ENCODE results near the gene TNS1. TPM values are rescaled to one million over a fixed set of nuclear protein-coding genes. Genes with fewer than 3 reads are reported as not detected.

TNS1 gene
- total and polyA plus RNA-seq, 10 of the 15 experiments (the other 5 are each of a cell fraction or from before 2014, with no cell fraction given): 0.05 to 0.44 TPM; not detected in 8

DNA sequence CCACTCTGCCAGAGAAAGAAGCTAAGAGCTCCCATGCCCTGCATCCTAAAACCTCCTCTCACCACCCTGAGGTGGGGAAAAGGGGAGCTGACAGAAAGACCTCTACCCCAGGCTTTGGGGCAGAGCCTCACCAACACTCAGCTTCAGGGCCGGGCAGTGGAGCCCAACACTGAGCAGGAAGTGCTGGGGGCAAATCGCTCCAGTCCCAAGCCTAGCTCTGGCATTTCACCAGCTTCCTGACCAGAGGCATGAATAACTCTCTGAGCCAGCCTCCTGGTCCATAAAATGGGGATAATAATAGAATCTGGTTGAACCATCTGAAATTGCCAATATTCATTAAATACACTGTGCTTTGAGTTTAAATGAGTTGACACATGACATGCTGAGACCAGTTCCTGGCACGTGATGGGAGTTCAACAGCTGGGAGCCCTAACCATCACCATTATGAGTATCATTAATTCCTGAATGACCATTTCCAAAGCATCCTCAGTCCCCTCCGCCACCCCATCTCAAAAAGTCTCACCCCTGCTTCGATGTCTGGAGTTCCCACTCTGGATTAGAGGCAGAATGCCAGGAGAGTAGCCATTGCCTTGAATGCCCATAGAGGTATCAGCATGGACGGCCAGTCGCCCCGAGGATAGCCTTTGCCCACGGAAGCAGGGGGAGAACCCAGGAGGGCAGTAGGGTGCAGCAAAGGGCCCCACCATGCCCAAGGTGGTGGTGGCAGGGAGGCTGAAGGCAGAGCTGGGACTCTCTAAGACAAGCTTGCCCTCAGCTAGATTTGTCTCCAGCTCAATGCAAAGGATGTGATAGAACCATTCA, 153.4 kb downstream of the TNS1 start:
- TF ChIP-seq ZNF24 (IDR thresholded peaks at IDR 0.05) (no peak), SIN3A (IDR thresholded peaks at IDR 0.05; ENCODE audit: low read depth, low read length) (no peak), BCL11A (IDR thresholded peaks at IDR 0.05; ENCODE audit: low read depth, low read length) (no peak), MEF2B (IDR thresholded peaks at IDR 0.05; ENCODE audit: partially characterized antibody, poor library complexity, severe bottlenecking) (no peak), ZZZ3 (IDR thresholded peaks at IDR 0.05; ENCODE audit: control insufficient read depth, insufficient read length, low read depth) (no peak), POLR2AphosphoS2 (IDR thresholded peaks at IDR 0.05; ENCODE audit: low read depth, low read length) (no peak)
- TF ChIP-seq, protein P1, sequence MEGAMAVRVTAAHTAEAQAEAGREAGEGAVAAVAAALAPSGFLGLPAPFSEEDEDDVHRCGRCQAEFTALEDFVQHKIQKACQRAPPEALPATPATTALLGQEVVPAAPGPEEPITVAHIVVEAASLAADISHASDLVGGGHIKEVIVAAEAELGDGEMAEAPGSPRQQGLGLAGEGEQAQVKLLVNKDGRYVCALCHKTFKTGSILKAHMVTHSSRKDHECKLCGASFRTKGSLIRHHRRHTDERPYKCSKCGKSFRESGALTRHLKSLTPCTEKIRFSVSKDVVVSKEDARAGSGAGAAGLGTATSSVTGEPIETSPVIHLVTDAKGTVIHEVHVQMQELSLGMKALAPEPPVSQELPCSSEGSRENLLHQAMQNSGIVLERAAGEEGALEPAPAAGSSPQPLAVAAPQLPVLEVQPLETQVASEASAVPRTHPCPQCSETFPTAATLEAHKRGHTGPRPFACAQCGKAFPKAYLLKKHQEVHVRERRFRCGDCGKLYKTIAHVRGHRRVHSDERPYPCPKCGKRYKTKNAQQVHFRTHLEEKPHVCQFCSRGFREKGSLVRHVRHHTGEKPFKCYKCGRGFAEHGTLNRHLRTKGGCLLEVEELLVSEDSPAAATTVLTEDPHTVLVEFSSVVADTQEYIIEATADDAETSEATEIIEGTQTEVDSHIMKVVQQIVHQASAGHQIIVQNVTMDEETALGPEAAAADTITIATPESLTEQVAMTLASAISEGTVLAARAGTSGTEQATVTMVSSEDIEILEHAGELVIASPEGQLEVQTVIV (IDR thresholded peaks at IDR 0.05; ENCODE audit: borderline replicate concordance, partially characterized antibody): no peak
- no peaks in the 10 kb centered on the region for H3K4me1 ChIP-seq (ENCODE audit: control insufficient read depth, insufficient read depth, low read length)
- no TSS peak for BruUV-seq (replicated peaks)
- H4K20me1 ChIP-seq (ENCODE audit: control insufficient read depth, insufficient read depth): no peaks in the 10 kb centered on the region; the same call in 1 of the 2 replicates
- ChIA-PET RAD21 (ENCODE audit: unreplicated experiment) (no interaction called here), POLR2A (no interaction called here), SMC1A (ENCODE audit: uncharacterized antibody, unreplicated experiment) (no interaction called here), CTCF (no interaction called here)
- no peak overlapping the region for H3K27ac ChIP-seq (ENCODE audit: control insufficient read depth, insufficient read depth)
- no peak overlapping the region for H3K9ac ChIP-seq (ENCODE audit: control insufficient read depth, insufficient read depth, low read length)
- H2AFZ ChIP-seq (ENCODE audit: control insufficient read depth, low read depth, low read length): no peak overlapping the region
- in situ Hi-C loops (cut with MboI) (no loop called here), intact Hi-C loops (cut with micrococcal nuclease; ENCODE audit: unreplicated experiment) (no loop called here)
- no peaks in the 10 kb centered on the region for H3K36me3 ChIP-seq (ENCODE audit: control insufficient read depth in 2 of 2, insufficient read depth in 2 of 2, low read length in 1 of 2)
- peaks cover 0 to 3% of the 10 kb centered on the region in 2 experiments for H3K27me3 ChIP-seq (replicated peaks in 1 of 2; ENCODE audit: control insufficient read depth in 2 of 2, insufficient read depth in 2 of 2, low read length in 1 of 2)
- no peak overlapping the region for H3K4me2 ChIP-seq (ENCODE audit: control insufficient read depth, insufficient read depth)
- 11% methylated on average over 9 of the region's 9 CpGs for WGBS (ENCODE audit: insufficient coverage, insufficient replicate concordance, low lambda C conversion rate, missing lambda C conversion rate)
- DNase-seq (ENCODE audit: low read depth, low spot score) (no peak), FAIRE-seq (no peak), ATAC-seq (no peak)
- H3K4me3 ChIP-seq: no peak overlapping the region
- no peaks in the 10 kb centered on the region for H3K79me2 ChIP-seq (ENCODE audit: control insufficient read depth, insufficient read depth, low read length)
- no peaks in the 10 kb centered on the region; the same call in 2 of the 3 replicates for H3K9me3 ChIP-seq (replicated peaks; ENCODE audit: control insufficient read depth, insufficient read depth, low read length)
